Kasumi-1 (cell line): ENCODE results near the gene PYCARD.
"Not testable (repeated sequence)": the region's sequence is repeated elsewhere in the genome, so short reads cannot be mapped to it uniquely, and the experiment has no call there.

Source experiments
- DNase-seq, 2 experiments: peaks; one replicate each; lab custom pipeline; 2025; lab: John Stamatoyannopoulos, UW

Gene PYCARD

DNA sequence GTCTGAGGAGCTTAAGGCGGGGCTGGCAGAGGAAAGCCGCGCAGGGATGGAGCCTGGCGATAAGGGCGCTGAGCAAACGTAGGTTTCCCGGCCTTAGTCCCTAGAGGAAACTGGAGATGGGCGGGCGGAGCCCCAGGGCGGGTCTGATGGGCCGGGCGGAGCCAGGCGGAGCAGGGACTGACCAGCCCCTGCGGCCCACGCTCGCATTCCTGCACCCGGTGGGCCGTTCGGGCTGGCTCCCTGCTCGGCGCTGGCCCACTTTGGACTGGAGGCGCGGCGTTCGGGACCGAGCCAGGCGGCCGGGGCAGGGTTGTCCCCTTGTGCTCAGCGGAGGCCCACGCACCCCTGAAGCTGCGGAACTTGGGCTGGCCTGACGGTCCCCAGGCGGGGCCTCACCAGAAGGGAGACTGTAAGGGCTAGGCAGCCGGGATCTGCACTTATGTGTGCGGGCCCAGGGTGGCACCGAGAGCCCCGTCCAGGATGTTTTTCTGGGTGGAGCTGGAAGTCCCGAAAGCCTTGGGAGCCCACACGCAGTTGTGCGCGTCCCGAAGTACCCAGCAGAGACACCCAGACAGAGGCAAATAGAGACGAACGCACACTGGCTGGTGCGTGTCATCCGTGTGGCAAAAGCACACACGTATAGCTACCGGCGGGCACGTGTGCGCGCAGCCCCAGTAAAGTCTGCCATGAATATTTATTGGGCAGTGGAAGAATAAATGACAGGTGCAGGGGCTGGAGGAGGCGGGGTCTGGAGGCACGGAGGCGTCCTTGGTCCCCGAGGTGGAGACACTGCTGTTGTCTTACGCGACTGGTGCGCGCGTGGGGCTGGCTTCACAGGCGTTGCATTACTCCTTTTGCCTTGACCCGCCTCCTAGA, 13.0 kb upstream of the PYCARD start:
- no peak for DNase-seq

DNA sequence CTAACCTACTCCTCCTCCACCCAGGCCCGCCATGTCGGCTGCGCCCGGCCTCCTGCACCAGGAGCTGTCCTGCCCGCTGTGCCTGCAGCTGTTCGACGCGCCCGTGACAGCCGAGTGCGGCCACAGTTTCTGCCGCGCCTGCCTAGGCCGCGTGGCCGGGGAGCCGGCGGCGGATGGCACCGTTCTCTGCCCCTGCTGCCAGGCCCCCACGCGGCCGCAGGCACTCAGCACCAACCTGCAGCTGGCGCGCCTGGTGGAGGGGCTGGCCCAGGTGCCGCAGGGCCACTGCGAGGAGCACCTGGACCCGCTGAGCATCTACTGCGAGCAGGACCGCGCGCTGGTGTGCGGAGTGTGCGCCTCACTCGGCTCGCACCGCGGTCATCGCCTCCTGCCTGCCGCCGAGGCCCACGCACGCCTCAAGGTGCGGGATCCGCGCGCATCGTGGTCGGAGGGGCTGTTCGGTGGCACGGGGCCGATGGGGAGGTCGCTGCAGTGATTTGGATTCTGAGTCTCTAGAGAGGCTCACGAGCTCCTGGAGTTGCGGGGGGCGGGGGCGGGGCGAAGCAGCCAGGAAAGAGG, 12.2 kb upstream of the PYCARD start:
- no peak for DNase-seq

DNA sequence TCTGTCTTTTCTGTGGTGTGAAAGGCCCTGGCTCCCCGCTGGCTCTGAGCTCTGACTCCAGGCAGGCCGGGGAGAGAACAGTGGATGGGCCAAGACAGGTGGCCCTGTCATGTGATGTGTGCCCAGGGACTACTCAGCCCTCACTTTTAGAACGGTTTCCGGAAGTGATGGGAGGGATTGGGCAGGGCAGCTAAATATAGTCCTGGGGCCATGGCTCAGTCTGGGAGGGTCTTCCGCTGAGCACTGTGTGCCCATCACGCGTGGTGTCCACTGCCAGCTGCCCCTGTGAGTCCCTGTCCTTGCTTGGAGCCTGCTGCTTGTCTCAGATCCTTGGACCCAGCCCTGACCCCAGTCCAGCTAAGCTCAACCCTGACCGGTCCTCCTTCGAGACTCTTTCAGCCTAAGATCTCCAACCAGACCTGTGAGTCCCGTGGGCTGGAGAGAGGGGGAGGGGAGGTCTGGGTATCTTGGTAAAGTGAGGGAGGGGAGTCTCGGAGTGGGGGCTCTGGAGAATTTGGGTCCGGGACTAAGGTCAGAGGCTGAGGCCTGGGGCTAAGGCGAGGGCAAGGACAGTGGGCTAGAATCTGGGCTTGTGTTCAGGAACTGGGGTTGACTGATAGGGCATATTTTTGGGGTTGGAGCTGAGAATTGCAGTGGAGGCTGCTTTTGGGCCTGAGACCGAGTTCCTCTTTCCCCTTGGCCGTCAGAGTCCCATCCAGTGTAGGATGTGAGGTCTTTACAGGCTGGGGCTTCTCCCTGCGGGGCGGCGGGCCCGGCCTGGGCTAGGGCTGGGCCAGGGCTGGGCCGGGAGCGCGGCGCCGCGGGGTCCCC, 11.5 kb upstream of the PYCARD start, which contains the start of gene TRIM72:
TSS of gene TRIM72 (plus strand) at position 243 of the 831 bp plus-strand sequence. CDS start 620 bp downstream, outside the sequence.
- DNase-seq: no peak

DNA sequence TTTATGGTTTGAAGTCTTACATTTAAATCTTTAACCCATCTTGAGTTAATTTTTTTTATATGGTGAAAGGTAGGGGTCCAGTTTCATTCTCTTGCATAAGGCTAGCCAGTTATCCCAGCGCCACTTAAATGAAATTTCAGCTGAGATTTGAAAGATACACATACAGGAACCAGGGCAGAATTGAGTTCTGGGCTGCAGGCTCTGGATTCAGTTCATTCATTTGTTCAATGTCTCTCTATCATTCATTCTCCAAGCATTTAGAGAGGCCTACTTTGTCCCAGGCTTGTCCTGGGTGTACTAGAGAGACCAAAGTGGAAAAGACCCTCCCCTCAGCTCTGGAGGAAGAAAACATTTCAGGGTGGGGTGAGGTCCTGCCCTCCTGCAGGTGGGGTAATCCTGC, 10.8 kb upstream of the PYCARD start:
- no peak for DNase-seq

DNA sequence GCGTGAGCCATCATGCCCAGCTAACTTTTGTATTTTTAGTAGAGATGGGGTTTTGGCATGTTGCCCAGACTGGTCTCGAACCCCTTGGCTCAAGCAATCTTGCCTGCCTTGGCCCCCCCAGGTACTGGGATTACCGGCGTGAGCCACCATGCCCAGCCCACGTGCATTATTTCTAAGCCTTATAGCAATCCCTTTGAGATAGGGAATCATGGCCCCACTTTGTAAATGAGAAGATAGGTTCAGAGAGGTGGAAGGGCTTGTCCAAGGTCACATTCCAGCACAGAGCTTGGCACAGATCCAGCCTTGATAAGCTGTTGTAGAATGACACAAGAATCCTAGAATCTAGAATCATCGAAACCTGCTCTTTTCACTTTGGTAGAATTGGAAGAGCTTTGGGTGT, 4.2 kb upstream of the PYCARD start:
- DNase-seq: no peak

DNA sequence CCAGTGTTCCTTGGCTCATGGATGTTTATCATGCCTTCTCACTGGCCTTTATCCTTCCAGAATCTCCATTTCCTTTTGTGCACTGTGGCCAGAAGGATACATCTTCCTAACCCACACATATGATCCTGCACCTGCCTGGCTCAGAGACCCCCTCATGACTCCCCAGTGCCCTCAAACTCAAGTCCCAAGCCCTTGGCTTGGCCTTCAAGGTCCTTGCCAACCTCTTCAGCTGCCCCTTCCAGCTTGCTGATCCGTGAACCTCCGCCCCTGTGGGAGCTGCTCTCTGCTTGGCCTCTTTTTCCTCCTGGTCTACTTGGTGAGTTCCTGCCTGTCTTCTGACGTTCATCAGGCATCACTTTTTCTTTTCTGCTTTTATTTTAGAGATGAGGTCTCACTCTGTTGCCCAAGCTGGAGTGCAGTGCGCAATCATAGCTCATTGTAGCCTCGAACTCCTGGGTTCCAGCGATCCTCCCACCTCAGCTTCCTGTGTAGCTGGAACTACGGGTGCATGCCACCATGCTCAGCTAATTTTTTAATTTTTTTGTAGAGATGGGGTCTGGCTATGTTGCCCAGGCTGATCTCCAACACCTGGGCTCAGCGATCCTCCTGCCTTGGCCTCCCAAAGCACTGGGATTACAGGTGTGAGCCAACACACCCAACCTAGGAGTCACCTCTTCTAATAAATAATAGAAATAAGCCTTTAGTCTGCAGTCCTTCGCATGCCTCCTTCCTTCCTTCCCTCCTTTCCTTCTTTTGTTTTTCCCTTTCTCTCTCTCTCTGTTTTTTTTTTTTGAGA, 2.5 kb upstream of the PYCARD start:
- DNase-seq: no peak

DNA sequence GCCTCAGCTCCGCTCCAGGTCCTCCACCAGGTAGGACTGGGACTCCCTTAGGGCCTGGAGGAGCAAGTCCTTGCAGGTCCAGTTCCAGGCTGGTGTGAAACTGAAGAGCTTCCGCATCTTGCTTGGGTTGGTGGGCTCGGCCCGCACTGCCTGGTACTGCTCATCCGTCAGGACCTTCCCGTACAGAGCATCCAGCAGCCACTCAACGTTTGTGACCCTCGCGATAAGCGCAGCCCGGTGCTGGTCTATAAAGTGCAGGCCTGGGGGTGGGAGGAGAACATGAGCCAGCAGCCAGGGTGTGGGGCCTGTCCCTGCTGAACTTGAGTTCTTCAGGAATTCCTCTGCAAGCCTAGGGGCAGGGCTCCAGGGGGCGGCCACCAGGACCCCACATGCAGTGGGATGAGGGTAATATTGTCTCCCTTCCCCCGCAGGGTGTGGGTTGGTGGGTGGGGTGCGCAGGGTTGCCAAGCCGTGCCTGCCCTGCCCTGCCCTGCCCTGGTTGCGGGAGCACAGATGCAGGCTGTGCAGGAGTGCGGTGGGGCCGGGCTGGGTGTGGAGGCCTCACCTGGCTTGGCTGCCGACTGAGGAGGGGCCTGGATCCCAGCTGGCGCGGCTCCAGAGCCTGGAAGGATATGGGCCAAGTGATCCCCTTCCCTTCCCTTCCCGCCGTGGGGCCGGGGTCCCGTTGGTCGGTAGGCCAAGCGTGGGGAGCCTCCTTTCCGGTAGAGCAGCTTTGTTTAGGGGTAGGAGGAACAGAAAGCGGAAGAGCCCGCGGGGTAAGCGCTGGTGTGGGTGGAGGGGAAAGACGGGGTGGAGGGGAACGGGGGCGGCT, 762 bp downstream of the PYCARD start:
- DNase-seq: peak; percentile 36 to 38

DNA sequence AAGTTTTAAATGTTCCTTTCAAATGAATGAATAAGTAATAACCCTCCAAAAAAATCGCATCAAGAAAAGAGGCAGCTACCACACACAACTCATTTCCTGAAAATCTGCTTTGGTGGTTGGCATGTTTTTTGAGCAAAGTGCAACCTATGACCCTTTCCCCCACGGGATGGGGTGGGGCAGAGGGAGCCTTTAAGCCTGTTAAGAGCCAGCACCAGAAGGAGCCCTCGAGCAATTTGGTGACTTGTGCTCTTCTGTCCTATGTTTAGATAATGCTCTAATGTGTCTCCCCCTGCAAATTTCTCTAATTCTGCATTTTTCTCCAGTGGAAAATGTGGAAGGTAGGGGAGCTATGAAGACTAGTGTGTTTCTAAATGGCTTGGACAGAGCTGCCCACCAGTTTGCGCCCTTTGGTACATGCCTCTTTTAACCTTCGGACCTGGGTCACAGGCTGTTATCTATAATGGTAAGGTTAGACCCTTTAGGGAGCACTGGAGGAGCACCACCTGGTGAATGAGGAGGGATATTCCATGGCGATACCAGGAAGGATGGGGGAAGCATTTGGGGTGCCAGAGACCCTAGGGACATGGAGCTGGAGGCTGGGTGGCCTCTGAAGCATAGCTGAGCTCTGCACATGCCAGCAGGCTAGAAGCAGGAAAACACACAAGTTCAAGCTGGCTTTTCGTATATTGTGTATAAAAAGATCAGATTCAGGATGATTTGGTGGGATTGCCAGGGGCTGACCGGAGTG, 1.6 kb downstream of the PYCARD start:
- peak in 1 of 2 experiments; percentile 23 for DNase-seq

DNA sequence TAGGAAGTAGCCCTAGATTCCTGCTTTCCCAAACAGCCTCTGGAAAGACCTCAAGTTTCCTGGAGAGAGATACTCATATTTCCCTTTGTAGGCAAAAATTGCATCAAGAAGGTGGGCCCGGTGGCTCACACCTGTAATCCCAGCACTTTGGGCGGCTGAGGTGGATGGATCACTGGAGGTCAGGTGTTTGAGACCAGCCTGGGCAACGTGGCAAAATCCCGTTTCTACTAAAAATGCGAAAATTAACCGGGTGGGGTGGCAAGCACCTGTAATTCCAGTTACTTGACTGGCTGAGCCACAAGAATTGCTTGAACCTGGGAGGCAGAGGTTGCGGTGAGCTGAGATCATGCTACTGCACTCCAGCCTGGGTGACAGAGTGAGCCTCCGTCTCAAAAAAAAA, 2.4 kb downstream of the PYCARD start:
- DNase-seq: not testable (repeated sequence)

DNA sequence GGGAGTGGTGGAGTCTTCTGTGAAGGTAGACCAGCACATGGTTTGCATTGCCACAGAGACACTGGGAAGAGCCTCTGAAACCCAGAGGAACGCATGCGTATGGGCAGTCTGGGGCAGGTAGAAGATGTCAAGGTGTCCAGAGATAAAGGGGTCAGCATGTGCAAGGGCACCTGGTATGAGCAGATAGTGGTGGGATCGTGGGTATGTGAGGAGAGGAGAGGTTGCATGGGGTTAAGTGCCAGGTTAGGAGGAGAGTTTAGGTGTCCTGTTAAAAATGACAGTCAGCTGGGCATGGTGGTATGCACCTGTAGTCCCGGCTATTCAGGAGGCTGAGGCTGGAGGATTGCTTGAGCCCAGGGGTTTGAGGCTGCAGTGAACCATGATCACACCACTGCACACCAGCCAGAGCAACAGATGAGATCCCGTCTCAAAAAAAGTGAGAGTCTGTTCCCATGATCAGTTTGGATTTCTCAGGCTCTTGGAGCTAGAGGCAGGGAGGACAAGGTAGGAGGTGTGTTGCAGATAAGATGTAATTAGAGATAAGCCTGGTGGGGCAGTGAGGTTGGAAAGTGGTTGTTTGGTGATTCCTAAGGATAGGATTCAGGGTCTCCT, 3.0 kb downstream of the PYCARD start:
- DNase-seq: no peak

DNA sequence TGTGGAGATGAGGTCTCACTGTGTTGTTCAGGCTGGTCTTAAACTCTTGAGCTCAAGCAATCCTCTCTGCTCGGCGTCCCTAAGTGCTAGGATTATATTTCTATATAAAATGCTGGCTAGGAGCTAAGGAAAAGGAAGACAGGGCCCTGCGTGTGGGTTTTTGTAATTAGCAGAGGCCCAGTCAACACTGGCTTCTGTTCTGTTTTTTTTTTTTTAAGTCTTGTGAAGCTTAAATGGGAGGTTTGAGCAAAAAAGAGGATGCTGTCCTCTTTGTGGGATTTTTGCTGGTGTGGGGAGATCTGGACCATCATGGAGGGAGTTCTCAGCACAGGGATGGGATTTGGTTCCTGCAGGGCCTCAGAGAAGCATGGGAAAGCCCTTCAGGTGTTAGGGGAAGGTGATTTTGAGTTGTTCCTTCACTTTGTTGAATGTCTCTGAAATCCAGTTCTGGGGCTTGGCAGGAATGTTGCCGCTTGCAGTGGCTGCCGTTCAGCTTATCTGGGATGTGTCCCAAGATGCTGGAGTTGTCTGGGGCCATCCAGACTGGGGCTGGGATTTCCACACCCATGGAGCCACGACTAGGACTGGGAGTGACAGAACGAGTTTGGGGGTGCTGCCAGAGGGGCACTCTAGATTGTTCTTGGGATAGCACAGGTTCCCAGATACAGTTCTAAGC, 4.2 kb downstream of the PYCARD start:
- DNase-seq: no peak

DNA sequence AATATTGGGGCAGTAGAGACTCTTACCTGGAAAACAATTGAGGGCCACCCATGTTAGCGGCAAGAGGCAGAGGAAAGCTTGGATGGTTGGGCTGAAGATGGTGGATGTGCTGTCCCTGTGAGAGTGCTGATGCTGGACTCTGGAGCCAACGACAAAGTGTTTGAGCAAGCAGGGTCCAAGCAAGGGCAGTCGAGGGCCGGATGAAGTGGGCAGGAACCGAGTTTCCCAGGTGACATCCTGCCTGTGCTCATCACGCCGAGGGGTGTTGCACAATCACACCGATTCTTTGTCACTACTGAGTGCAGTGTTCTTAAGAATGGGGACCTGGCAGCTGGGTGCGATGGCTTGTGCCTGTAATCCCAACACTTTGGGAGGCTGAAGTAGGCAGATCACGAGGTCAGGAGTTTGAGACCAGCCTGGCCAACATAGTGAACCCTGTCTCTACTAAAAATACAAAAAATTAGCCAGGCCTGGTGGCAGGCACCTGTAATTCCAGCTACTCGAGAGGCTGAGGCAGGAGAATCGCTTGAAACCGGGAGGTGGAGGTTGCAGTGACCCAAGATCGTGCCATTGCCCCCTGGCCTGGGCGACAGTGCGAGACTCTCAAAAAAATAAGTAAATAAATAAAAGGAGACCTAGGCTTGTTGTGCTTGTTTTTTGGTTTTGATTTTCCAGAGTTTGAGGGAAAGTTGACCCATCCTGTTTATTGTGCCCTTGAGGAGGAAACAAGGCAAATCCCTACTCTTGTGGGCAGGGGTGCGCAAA, 6.1 kb downstream of the PYCARD start:
- DNase-seq: no peak

DNA sequence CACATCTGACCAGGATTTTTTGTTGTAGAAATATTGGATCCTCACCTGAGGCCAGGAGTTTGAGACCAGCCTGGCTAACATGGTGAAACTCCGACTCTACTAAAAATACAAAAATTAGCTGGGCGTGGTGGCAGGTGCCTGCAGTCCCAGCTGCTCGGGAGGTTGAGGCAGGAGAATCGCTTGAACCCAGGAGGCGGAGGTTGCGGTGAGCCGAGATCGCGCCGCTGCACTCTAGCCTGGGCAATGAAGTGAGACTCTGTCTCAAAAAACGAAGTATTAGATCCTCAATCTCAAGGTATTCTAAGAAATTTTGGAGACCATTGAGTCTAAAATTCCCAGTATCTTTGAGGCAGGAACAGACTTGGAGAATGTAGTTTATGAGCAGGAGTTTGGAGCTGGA, 6.7 kb downstream of the PYCARD start:
- not testable (repeated sequence) for DNase-seq

DNA sequence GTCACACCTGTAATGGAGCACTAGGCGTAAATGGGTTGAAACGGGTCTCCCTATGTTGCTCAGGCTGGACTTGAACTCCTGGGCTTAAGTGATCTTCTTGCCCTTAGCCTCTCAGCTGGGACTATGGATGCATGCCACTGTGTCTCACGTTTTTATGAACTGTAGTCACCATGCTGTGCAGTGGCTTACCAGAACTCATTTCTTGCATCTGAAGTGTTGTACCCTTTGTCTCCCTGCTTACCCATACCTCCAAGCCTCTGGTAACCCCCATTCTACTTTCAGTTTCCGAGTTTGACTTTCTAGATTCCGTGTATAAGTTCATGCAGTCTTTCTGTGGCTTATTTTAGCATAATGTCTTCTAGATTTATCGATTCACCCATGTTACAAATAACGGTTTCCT, 7.7 kb downstream of the PYCARD start:
- DNase-seq: no peak

DNA sequence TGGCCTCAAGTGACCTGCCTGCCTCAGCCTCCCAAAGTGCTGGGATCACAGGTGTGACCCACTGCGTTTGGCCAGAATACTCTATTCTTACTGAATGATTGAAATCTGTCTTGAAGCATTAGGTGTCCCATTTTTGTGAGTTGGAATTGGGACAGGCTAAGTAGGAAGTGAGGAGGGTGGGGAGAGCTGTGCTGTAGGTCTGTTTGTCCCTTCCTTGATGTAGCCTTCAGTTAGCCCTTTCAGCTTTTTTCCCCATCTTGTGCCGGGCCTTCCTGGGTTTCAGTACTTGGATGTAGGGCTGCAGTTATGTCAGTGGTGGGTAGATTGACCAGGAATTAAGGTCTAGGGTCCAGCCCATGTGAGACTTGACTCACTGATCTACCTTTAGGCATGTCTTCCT, 8.7 kb downstream of the PYCARD start:
- no peak for DNase-seq

DNA sequence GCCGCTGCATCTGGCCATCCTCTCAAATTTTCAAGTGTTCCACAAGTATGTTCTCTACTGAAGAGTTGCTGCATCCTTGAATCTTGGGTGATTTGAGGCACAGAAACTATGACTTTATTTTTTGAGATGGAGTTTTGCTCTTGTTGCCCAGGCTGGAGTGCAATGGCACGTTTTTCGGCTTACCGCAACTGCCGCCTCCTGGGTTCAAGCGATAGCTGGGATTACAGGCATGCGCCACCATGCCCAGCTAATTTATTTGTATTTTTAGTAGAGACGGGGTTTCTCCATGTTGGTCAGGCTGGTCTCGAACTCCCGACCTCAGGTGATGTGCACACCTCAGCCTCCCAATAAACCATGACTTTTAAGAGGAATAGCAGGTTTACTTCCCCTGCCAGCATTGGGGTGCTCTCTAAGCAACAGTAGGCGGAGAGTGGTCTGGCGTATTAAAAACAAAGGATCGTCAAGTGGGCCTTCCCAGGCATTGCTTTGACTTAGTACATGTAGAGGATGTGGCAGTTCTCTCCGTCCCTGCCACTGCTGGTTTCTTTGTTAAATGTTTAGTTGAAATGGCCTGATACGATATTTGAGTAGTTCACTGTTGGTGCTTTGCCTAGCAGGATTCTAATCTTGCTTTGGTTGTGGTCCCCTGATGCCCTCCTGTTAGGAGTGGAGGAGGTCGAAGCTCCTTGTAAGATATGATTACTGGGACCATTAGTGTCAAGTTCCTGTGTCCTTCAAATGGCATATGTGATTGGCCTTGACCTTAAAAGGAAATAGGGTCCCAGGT, 9.5 kb downstream of the PYCARD start:
- no peak for DNase-seq

DNA sequence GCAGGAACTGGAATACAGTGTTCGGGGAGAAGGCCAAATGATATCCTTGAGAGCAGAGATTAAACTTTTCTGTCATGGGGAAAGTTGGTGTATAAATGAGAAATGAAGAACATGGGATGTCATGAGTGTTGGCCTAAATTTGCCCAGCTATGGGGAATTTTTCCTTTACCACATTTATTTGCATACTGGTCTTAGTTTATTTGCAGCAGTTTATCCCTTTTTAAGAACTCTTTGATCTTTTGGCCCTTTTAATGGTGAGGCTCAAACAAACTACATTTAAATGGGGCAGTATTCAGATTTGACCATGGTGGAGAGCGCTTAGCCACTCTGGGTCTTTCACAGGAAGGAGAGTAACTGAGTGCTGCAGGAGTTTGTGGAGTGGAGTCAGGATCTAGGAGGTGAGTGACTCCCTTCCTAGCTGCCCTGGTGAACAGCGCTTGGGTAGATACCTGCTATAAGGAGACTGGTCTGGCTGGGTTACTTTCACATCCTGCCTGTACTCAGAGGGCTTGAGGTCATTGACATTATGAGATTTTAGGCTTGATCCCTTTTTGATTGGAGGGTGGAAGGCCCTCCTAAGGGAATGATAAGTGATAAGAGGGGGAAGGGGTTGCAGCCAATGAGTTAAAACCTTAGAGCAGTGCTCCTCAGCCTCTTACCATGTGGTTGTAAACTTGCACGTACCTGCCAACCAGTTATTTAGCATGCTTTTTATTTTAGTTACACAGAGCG, 10.7 kb downstream of the PYCARD start:
- no peak for DNase-seq
